ENCODE measurements around the gene IMPA2. TPM values are rescaled to one million over a fixed set of nuclear protein-coding genes. Genes with fewer than 3 reads are reported as not detected.
"Not testable (repeated sequence)": the region's sequence is repeated elsewhere in the genome, so short reads cannot be mapped to it uniquely, and the experiment has no call there.

Gene IMPA2
- polyA plus RNA-seq, 12 donors: 11.9 to 35.7 (median 23.1) TPM; not detected in 1

DNA sequence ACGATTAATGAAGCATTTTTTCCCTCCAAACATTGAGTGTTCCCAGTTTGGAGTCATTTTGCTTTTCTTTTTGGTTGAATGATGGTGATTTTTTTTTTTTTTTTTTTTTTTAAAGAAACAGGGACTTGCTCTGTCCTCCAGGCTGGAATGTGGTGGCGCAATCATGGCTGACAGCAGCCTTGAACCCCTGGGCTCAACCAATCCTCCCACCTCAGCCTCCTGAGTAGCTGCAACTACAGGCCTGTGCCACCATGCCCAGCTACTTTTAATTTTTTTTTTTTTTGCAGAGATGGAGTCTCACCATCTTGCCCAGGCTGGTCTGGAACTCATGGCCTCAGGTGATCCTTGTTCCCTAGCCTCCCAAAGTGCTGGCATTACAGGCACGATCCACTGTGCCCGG, 46.2 kb downstream of the IMPA2 start:
- DNase-seq: no peak

GRCh38 chr18:12028040-12028628, 46.8 kb downstream of the IMPA2 start:
- DNase-seq: no peak

- no peak for DNase-seq
Measured at GRCh38 chr18:12028674-12029073, 47.4 kb downstream of the IMPA2 start.

- DNase-seq: no peak
Measured at GRCh38 chr18:12029786-12030584, 48.7 kb downstream of the IMPA2 start.

- DNase-seq: no peak
Measured at GRCh38 chr18:12030670-12031069, 49.4 kb downstream of the IMPA2 start.

DNA sequence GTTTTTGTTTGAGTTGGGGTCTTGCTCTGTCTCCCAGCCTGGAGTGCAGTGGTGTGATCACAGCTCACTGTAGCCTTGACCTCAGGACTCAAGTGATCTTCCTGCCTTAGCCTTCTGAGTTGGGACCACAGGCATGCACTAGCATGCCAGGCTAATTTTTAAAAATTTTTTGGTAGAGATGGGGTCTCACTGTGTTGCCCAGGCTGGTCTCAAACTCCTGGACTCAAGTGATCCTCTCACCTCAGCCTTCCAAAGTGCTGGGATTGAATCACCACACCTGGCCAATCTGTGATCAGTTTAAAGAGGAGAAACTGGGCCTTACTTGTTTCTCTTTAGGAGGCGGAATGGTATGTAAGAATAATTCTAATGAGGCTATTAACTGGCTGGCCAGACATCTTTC, 49.9 kb downstream of the IMPA2 start:
- no peak for DNase-seq

GRCh38 chr18:12031846-12032245, 50.5 kb downstream of the IMPA2 start:
- peak; percentile 59 for DNase-seq

DNA sequence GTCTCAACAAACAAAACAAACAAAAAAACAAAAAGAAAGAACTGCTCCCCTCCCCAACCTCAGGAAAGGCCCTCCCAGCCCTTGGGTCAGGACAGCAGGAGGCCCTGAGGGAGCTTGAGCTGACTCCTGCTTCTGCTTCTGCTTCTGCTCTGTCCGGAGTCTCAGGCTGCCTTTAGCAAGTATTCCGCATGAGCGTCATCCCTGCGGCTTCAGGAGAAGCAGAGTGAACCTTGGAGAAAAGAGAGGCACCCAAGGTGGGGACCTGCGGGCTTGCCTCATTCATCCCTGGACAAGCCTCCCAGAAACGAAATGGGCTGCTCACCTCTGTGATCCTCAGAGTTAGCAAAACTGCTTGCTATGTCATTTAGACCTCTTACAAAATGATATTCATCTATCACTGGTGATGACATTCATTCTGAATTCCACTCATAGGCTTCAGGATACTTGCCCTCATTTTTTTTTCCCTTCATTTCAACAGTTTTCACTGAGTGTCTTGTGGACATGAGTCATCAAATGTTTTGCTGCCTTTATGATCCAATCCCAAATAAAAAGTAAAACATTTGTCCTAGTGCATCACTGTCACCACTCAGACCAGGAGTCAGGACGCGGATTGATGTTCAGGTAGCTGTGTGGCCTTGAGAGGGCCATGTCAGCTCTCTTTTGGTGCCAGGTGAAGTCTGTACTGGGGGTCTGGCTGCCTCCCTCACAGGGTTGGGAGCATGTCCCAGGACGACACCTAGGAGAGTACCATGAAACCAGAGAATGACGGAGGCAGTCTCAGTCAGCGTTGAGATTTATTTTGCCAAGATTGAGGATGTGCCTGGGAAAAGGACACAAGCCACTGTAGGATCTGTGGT, 51.7 kb downstream of the IMPA2 start:
- no peak for DNase-seq

DNA sequence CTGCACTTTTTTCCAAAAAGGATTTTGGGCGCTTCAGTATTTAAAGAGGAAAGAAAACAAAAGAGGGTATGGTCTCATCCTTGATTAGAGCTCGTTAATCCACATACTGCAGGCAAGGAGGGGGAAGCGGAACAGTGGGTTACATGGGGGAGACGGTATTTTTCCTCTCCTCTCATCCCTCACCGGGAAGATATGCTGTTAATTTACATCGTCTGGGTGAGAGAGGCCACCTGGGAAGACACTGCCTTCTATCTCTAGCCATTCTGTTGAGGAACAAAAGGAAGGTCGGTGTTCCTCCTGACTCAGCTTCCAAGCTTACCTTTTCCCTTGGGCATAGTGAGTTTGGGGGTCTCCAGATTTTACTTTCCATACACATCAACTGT, 52.3 kb downstream of the IMPA2 start:
- no peak for DNase-seq

- no peak for DNase-seq
Measured at GRCh38 chr18:12034241-12035100, 53.2 kb downstream of the IMPA2 start.

- no peak for DNase-seq
Measured at GRCh38 chr18:12035481-12035880, 54.2 kb downstream of the IMPA2 start.

- no peak for DNase-seq
Measured at GRCh38 chr18:12036201-12036751, 55.0 kb downstream of the IMPA2 start.

DNA sequence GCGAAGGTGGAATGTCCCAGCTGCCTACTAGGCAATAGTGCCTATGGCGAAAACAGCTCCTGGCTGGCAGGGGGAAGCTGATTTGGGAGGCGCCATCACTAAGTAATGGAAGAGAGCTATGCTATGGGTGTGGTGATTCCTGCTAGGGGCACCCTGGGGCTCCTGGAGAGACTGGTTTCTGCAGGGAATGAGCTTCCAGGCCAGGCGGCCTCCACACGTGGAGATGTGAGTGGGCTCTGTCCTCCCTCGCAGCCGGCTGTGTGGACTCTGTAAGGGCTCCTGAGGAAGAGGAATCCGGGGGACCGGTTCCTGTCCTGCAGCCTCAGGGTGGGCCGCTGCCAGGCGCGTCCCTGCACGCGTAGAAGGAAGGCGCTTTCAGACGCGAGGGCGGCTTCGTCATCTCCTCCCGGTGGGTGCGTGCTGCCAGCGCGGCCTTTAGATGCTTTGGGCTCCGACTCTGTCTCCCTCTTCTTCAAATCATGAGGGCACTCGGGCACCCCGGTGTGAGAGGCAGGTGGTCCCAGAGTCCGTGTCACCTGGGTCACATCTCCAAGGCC, 56.9 kb downstream of the IMPA2 start:
- peak; percentile 26 for DNase-seq

- DNase-seq: peak; percentile 87
Measured at GRCh38 chr18:12038639-12039539, 57.6 kb downstream of the IMPA2 start.

DNA sequence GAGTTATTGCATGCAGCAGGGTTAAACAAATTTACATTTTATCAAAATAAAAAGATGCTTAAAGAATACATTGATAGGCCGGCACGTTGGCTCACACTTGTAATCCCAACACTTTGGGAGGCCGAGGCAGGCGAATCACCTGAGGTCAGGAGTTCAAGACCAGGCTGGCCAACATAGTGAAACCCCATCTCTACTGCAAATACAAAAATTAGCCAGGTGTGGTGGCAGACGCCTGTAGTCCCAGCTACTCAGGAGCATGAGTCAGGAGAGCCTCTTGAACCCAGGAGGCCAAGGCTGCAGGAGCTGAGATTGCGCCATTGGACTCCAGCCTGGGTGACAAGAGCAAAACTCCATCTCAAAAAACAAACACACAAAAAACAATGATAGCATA, 58.2 kb downstream of the IMPA2 start:
- DNase-seq: not testable (repeated sequence)

DNA sequence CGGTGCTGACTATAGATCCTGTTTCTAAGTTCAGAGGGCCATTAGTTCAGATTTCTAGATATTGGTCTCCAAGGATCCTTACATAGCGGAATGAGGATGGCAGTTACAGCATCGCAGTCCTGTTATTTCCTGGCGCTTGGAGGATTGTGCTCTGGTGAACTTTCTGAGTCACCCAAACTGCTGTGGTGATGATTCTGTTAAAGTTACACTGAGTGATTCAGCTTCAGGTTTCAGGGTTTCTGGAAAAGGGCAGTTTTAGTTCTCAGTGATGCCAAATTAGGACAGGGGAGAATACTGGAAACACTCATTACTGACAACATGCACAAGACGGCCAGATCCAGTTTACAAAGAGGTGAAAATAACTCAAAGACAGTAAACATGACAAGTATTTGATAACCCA, 60.3 kb downstream of the IMPA2 start:
- no peak for DNase-seq

- no peak for DNase-seq
Measured at GRCh38 chr18:12043811-12044210, 62.5 kb downstream of the IMPA2 start.

- DNase-seq: no peak
Measured at GRCh38 chr18:12044591-12044990, 63.3 kb downstream of the IMPA2 start.

DNA sequence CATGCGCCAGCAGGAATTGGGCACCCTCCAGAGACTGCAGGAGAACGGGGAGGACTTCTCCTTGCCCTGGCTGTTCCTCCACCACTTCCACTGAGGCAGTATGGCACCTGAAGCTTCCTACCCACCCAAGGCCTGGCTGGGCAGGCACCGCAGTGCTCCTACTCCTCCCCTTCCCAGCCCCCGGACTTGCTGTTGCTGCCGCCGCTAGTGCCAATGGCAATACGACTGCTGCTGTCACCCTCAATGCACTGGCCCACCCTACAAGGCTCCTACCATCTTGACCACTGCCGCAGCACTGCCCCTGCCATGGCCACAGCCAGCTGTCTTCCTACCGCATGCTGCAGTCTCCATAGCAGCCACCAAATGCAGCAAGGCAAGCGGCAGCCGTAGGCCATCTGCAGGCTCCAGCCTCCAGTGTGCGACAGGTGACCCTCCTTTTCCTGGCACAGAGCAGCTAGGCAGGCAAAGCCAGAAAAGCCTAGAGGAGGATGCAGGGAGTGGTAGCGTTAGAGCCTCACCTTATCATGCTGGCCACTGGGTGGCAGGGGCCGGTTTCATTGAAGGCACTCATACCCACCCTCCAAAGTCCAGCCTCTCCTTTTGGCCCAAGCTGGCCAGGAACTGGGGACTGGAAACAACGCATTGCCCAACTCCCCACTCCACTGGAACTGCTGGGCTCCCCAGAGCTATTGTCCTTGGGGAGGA, 64.9 kb downstream of the IMPA2 start:
- DNase-seq: no peak

All from muscle of arm (tissue), 12 donors.